Colon (tissue), 2 donors: ENCODE results near the gene RGS11.
"Not testable (repeated sequence)": the region's sequence is repeated elsewhere in the genome, so short reads cannot be mapped to it uniquely, and the experiment has no call there.

ENCODE experiments used
- FAIRE-seq: peaks from 2 replicates; lab custom pipeline; 2012; peaks lifted over from hg19 to GRCh38; lab: Jason Lieb, UNC
- donor health status: control.
- donor health status: control.

Gene RGS11

DNA sequence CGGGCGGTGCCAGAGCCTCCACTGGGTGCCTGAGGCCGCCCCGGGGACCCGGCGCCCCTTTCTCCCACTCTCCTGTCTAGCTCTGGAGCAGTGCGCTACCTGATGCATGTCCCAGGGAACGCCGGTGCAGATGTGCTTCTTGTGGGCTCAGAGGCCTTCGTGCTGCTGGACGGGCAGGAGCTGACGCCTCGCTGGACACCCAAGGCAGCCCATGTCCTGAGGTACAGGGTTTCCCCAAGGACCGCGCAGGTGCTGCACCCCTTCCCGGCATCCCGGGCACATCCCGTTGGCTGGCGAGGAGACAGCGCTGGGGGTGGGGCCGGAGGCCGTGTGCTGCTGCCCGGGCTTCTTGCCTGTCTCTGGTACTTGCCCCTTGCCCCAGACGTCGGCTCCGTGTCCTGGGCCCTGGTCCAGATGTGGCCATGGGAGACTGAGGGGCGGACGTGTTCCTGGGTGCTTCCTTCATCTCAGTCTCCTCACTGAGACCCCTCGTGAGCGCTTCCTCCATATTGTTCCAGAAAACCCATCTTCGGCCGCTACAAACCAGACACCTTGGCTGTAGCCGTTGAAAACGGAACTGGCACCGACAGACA lies 12.5 kb downstream of the RGS11 start:
- FAIRE-seq = no peak

DNA sequence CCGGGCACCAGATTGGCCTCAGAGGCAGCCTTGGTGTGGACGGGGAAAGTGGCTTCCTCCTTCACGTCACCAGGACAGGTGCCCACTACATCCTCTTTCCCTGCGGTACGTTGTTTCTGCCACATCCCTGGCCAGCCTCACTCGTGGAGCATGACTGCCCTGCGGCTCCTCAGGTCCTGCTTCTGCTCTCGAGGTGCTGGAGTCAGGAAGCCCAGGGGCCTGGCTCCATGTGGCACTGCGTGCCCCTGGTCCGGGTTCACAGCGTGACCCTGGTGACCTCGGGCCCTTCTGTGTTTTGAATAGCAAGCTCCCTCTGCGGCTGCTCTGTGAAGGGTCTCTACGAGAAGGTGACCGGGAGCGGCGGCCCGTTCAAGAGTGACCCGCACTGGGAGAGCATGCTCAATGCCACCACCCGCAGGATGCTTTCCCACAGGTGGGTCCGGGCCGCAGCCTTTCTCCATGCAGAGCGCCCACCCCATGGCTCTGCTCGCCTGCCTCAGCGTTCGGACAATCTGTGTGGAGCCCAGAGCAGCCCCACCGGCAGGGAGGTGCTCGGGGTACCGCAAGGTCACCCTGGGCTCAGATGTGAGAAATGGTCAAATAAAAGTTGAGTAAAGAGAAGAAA lies 13.5 kb downstream of the RGS11 start:
- no peak for FAIRE-seq

DNA sequence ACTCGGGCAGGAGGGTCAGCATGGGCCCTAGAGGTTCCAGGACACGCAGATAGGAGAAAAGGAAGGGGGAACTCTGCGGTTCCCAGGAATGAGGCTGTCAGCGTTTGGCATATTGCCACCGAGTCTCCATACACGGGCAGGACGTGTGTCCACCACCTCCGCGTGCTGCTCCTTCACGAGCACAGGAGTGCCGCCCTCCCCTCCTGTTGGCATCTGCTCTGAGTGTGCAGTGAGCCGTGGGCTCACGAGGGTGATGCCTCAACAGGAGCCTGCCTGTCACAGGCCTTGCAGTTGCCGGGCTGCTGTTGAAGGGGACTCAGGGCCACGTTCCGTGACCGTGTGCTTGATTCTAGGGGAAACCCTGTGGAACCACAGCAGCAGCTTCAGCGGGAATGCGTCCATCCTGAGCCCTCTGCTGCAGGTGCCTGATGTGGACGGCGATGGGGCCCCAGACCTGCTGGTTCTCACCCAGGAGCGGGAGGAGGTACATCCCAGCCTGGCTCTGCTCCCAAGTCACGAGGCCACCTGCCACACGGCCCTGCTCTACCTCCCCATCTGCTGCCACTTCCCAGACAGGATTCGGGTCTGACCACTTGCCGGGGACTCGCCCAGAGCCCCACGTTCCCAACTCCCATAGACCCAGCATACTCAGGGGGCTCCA lies 14.6 kb downstream of the RGS11 start:
- no peak for FAIRE-seq

DNA sequence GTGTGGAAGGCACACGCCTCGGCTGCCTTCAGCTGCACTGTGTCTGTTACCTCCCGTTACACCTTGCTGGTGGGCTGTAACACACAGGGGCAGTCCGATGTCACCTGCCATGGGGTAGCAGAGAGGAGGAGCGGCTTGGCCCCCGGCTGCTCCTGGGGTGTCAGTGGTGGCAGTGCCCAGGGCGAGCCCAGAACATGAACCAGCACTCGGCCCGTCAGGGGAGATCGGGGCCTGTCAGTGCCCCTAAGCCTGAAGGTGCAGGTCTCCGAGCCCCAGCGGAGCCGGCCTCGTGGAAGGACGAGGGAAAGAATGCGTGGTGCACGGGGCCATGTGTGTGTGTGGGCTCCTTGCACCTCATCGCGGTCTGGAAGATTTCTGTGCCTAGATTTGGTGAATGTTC lies 15.4 kb downstream of the RGS11 start:
- no peak for FAIRE-seq

DNA sequence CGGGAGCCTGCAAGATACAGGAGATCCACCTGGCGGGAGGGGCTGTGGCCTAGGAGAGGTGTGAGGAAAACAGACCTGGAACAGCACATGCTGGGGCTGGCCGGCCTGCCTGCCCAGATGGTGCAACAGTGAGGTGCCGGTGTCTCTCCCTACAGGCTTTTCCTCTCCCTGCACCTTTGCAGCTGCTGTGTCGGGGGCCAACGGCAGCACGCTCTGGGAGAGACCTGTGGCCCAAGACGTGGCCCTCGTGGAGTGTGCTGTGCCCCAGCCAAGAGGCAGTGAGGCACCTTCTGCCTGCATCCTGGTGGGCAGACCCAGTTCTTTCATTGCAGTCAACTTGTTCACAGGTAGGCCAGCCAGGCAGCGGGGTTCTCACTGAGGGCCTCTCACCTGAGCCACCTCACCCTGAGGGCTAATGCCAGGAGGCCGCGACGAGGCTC lies 15.9 kb downstream of the RGS11 start:
- FAIRE-seq = no peak

- no peak for FAIRE-seq
These were observed 16.5 kb downstream of the RGS11 start for GRCh38 chr16:259226-259625.

GRCh38 chr16:258091-258490 lies 17.7 kb downstream of the RGS11 start:
- not testable (repeated sequence) for FAIRE-seq

GRCh38 chr16:255183-255582 lies 20.6 kb downstream of the RGS11 start:
- no peak for FAIRE-seq

- FAIRE-seq = no peak
These were observed 21.3 kb downstream of the RGS11 start for GRCh38 chr16:254461-254860.

GRCh38 chr16:253833-254232 lies 21.9 kb downstream of the RGS11 start:
- no peak for FAIRE-seq

DNA sequence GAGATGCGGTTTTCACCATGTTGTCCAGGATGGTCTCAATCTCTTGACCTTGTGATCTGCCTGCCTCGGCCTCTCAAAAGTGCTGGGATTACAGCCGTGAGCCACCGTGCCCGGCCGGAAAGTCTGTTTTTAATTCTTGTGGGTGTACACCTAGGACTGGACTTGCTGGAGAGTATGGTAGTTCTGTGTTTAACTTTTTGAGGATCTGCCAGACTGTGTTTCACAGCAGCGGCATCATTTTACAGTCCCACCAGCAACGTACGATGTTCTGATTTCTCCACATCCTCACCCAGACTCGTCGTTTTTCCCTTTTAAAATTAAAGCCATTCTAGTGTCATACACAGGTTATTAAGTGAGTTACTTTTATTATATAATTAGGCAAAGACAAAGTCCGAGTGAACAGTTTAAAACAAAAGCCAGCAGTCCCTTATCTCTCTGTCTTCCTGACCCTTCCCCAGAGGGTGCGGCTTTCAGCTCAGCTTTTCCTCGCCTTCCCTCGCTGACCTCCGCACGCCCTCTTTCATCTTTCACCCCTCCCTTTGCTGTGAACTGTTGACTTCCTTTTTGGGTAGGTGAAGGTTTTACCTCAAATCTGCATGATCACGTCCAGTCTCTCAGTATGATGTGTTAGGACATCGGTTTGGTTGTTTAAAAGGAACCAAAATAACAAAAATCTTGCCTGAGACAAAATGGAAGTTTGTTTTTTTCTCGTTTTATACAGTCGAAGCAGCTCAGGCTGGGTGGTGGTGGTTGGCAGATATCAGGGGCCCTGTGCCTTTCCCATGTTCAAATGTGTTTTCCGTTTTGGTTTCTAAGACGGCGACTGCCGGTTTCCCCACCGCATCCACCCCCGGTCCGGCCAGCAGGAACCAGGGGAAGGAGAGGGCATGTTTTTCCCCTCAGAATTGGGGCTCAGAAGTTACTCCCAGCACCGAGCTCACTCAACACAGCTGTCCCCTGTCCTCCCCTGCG lies 23.1 kb downstream of the RGS11 start:
- FAIRE-seq = no peak

- no peak for FAIRE-seq
These were observed 26.3 kb downstream of the RGS11 start for GRCh38 chr16:249431-249830.

GRCh38 chr16:247027-247426 lies 28.7 kb downstream of the RGS11 start:
- FAIRE-seq = no peak

- FAIRE-seq = no peak
These were observed 30.6 kb downstream of the RGS11 start for GRCh38 chr16:245105-245504.

DNA sequence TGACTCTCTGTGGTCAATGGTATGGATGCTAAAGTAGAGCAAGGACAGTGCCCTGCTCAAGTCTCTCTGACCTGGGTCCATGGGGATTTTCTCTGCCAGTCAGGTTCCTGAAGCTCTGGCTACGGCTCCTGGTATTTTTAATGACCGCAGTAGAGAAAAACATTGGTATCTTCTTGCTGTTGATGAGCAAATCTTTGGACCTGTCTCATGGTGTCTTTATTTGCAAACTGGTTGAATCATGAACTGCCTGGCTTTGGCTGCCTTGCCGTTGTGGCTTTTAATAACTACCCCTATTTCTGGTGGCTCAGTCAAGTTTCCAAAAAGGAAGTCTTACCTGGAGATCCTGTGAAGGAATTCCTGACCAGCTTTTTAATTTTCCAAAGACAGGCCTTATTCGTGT lies 32.4 kb downstream of the RGS11 start:
- FAIRE-seq = no peak

DNA sequence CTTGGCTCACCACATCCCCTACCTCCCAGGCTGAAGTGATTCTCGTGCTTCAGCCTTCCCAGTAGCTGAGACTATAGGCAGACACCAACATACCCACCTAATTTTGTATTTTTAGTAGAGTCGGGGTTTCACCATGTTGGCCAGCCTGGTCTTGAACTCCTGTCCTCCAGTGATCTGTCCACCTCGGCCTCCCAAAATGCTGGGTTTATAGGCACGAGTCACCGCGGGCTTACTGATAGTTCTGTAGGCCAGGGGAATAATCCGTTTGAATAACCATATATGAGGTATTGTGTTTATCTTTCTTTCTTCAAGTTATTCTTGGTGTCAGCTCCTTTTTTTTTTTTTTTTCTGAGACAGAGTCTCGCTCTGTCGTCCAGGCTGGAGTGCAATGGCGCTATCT lies 33.5 kb downstream of the RGS11 start:
- no peak for FAIRE-seq

- no peak for FAIRE-seq
These were observed 35.2 kb downstream of the RGS11 start for GRCh38 chr16:240559-240958.

GRCh38 chr16:239948-240277 lies 35.8 kb downstream of the RGS11 start:
- FAIRE-seq = no peak

DNA sequence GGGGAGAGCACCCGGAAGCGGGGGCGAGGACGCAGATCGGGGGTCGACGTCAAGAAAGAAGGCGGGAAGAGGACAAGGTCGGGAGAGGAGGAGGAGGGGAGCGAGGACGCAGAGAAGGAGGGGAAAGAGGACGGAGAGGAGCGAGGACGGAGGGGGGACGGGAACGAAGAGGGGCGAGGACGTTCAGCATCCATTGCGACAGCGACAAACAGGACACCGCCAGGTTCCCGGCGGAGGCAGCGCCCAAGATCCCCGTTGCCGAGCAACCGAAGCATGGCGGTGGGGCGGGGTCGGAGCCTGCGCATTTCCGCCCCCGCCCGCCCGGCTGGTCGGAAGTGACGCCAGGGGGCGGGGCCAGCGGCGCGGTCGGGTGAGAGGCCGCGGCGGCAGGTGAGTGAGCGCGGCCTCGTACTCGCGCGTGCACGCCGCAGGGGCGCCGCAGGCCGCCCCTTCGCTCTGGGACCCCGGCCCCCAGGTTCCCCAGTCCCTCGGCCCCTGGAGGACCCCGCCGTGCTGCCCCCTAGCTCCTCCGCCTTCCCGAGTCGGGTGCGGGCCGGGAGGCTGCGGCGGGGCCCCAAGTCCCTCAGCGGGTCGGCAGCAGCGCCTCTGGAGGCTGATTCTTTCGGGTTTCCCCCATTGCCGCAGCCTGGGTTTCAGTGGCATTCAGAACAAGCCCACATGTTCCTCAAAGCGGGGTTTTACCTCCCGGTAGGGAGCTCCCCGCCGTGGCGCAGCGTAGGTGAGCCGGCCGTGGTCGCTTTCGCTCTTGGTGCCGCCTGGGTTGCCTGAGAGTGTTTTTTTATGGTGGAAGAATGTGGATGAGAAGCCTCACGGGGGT lies 41.1 kb downstream of the RGS11 start, which contains the start of gene FAM234A:
Gene FAM234A (plus strand): TSS at position 354 of the 838 bp plus-strand sequence. CDS start 19,593 bp downstream, outside the sequence.
- no peak for FAIRE-seq

DNA sequence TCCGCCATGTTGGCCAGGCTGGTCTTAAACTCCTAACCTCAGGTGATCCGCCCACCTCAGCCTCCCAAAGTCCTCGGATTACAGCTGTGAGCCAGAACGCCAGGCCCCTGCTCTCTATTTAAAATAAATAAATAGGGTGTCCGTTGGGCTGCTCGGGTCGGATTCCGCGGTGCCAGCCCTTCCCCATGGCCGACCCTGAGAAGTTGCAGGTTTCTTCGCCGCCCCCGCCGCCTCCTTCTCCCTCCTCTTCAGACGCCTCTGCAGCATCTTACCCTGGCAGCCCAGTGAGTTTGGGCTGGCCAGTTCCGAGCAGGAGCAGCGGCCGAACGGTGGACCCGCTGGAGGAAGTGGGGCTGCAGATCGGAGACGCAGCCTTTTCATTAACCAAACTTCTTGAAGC lies 44.8 kb downstream of the RGS11 start:
- no peak for FAIRE-seq

- FAIRE-seq = not testable (repeated sequence)
These were observed 45.4 kb downstream of the RGS11 start for GRCh38 chr16:230351-230750.
